GM21390 (cell line): ENCODE data around the gene PITRM1.
"Not testable (repeated sequence)": the region's sequence is repeated elsewhere in the genome, so short reads cannot be mapped to it uniquely, and the experiment has no call there.

Experiments used
- ATAC-seq: cut with Tn5 transposase; IDR thresholded peaks from one replicate; pipeline ENCODE4 v1.9.1; 2021; ENCODE audit not compliant: unreplicated experiment

PITRM1 gene, protein sequence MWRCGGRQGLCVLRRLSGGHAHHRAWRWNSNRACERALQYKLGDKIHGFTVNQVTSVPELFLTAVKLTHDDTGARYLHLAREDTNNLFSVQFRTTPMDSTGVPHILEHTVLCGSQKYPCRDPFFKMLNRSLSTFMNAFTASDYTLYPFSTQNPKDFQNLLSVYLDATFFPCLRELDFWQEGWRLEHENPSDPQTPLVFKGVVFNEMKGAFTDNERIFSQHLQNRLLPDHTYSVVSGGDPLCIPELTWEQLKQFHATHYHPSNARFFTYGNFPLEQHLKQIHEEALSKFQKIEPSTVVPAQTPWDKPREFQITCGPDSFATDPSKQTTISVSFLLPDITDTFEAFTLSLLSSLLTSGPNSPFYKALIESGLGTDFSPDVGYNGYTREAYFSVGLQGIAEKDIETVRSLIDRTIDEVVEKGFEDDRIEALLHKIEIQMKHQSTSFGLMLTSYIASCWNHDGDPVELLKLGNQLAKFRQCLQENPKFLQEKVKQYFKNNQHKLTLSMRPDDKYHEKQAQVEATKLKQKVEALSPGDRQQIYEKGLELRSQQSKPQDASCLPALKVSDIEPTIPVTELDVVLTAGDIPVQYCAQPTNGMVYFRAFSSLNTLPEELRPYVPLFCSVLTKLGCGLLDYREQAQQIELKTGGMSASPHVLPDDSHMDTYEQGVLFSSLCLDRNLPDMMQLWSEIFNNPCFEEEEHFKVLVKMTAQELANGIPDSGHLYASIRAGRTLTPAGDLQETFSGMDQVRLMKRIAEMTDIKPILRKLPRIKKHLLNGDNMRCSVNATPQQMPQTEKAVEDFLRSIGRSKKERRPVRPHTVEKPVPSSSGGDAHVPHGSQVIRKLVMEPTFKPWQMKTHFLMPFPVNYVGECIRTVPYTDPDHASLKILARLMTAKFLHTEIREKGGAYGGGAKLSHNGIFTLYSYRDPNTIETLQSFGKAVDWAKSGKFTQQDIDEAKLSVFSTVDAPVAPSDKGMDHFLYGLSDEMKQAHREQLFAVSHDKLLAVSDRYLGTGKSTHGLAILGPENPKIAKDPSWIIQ

DNA sequence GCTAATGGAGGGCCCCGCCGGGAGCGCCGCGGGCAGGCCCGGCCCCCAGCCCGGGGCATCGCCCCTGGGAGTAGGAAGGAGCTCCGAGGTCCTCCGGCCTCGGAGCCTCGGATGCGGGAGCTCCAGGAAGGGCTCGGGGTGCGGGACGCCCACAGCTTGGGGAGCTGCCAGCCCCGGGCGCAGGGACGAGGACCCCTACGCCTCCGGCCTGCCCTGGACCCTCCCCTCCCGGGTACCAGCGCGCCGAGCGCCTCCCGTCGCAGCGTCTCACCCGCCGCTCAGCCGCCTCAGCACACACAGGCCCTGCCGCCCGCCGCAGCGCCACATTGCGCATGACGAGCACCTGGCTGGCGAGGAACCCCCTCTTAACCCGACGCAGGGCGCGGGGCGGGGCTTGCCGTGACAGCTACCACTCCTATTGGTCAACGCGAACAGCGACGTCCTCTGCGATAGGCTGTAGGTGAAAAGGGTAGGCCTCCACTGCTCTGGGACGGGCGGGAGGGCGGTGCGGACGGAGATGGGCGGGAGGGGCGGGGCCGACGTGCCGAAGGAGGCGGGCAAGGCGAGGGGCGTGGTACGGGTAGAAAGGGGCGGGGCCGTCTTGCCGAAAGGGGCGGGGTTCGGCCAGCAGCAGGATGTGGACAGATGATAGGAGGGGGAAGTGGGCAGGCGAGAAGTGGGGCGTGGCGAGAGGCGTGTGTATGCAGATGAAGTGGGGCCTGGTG is at the start of gene PITRM1:
PITRM1 (minus strand) TSS at position 337 of the 725 bp plus-strand sequence; CDS start at position 327, 10 bp downstream.
- ATAC-seq = peak; percentile 93

DNA sequence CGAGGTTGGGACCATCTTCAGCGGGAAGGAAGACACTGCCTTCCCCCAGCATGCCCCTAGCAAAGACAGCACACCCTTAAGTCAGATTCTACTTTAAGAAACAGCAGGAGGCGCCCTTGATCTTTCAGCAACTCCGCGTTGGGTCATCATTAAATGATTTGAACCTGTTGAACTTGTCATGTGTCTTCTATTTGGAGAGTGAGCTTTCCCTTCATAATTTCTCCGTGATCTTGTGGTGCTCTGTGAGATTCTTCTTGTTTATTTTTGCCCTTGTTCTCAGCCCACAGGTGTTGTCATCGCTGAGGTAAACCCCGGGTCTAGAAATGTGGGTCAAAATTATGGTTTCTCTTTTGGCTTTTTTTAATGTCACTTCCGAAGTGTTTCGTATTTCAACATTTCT is 49.5 kb upstream of the PITRM1 start:
- ATAC-seq = no peak

DNA sequence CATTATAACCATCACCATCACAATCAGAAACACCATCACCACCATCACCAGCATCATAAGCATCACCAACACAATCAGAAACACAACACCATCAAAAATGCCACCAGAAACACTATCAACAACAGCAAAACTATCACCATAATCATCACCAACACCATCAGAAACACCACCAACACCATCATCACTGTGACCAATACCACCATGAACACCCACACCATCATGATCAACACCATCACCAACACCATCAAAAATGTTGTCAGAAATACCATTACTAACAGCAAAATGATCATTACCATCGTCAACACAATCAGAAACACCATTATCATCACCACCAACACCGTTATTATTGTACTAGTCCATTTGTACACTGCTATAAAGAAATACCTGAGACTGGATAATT is 49.0 kb upstream of the PITRM1 start:
- ATAC-seq = not testable (repeated sequence)

DNA sequence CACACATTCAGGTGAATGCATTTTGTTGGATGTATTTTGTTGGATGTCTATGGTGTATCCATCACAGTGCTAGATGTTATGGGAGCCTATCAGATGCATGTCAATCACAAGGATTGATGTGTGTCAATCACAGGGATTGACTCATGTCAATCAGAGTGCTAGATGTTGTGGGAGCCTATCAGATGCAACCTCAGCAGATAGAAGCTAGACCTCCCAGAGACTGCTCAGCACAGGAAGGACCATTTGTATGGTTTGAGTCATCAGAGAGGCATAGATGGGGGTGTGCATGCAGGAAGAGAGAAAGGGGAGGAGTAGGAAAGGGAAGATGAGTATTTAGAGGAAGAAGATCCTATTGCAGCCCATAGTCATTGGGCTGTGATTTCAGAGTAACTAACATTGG is 48.3 kb upstream of the PITRM1 start:
- ATAC-seq = no peak

DNA sequence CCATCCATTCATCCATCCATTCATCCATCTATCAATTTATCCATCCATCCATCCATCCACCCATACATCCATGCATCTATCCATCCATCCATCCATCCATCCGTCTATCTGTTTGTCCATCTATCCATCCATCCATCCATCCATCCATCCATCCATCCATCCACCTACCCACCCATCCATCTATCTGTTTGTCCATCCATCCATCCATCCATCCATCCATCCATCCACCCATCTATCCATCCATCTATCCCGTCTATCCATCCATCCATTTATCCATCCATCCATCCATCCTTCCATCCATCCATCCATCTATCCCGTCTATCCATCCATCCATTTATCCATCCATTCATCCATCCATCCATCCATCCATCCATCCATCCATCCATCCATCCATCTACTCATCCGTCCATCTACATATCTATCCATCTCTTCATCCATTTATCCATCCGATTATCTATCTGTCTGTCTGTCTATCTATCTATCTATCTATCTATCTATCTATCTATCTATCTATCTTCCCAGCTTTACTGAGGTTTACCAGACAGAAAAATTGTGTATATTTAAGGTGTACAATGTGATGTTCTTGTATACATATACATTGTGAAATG is 46.5 kb upstream of the PITRM1 start:
- ATAC-seq = not testable (repeated sequence)

DNA sequence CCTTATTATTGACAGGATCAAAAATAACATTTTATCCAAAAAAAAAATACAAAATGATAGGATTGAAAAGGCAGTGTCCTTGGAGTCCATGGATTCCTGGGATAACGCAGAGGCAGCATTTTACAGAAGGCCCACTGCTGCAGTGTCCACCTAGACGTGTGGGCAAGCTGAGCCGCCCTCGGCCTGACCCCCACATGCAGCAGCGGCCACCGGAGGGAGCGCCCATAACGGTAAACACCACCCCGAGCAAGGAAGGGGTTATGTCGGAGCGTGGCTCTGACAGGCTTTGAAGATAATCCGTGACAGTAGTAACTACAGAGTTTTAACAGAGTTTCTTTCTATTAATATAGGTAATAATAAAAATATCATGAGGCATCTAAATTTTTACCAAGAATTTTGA is 45.3 kb upstream of the PITRM1 start:
- no peak for ATAC-seq

DNA sequence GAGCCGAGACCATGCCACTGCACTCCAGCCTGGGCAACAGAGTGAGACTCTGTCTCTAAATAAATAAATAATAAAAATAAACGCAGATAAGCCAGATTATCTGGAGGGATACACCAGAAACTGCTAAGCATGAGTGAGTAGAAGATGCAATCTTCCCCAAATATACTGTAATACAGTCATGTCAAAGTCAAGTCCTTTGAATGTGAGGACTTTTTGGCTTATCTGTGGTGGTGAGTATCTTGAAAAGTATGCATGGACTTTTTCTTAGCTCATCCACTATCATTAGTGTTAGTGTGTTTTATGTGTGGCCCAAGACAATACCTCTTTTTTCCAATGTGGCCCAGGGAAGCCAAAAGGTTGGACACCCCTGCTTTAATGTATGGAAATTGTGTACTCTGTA is 44.7 kb upstream of the PITRM1 start:
- no peak for ATAC-seq

DNA sequence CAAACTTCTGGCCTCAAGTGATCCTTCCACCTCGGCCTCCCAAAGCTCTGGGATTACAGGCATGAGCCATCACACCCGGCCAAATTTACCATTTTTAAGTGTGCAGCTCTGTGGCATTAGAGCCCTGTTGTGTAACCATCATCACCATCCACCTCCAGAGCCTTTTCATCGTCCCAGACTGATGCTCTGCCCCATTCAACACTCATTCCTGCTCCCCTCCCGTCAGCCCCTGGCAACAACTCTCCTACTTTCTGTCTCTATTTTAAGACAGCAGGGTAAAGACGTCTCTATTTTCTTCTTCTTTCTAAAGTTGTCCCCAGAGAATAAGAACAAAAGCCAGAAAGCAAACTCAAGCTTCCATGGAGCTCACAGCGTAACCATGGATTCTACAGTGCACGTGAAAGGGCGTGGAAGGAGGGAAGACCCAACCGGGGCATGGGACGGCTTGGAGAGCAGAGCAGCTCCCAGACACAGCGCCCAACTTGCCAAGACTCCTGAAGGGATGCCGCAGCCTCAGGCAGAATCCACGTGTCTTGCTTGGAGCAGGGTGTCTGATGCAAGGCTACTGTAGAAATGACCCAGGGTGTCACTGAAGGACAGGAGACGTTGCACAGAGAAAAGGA is 42.7 kb upstream of the PITRM1 start:
- ATAC-seq = no peak

DNA sequence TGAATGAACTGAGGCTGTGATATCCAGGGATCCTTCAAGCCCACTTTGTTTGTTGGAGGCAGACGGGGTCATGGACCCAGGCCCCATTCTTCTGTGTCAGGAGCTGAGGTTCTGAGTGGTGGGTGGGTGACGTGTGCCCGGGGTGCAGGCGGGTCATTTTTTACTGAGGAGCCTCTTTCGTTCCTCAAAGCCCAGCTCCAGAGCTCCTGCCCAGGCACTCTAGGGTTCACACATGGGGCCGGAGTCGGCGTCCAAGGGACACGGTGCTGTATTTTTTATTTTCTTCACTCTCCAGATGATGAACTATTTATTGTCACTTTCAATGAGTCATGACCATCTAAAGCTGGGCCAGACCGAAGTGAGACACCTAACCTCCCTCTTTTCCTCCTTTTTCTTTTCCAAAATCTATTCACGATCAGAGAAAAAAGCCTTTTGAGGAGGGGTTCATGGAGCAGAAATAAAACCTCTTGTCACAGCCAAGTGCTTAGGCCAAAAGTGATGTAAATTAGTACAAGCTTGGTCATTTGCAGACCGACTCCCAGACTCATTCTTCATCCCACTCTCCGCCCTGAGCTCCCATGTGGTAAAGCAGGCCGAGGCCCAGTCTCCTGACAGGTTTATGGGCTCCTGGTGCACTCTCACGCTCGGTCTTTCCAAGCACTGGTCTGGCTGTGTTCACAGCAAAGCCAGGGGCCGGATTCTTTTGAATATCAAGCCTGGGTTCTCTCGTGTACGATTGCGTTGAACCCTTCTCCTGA is 41.4 kb upstream of the PITRM1 start:
- ATAC-seq = no peak

DNA sequence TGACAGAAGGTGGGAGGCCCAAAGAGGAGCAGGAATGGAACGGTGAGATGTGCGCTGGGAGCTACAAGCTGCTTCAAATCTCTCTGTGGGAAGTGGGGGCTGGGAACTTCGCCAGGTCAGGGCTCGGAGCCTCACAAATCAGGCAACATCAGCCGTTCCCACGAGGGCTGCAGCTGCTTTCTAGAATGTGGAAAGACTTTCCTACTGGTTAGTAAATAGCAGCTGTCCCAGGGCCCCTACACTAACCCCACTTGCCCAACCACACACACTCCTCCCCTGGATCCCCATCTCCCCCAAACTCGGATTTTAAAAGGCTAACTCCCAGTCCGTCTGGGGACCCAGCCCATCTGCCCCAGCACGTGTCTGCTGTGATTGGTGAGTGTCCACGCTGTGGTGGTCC is 40.6 kb upstream of the PITRM1 start:
- no peak for ATAC-seq

DNA sequence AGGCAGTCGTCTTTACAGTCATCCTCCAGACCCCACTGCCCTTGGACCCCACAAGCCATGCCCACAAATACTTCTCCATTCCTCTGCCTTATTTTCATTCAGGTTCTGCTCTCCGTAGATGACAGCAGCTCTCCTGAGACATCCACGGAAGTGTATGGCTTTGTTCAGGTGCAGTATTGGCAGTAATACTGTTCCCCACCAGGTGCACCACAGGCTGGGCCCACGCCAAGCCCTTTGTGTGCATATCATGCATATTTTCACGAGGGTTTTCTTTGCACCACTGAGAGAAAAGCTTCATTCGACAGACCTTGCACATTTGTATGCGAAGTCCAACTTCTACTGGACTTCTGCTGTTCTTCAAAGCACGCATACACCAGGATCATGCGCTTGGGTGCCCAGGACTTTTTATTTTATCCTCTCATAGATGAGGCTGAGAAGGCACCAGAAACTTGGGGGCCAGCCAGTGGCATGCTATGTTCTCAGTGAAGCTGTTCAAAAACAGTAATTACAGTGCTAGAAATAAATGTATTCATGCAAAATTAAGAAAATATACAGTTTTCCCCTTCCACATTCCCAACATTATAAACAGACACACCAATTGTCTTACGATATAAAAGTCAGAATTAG is 37.8 kb upstream of the PITRM1 start:
- no peak for ATAC-seq

DNA sequence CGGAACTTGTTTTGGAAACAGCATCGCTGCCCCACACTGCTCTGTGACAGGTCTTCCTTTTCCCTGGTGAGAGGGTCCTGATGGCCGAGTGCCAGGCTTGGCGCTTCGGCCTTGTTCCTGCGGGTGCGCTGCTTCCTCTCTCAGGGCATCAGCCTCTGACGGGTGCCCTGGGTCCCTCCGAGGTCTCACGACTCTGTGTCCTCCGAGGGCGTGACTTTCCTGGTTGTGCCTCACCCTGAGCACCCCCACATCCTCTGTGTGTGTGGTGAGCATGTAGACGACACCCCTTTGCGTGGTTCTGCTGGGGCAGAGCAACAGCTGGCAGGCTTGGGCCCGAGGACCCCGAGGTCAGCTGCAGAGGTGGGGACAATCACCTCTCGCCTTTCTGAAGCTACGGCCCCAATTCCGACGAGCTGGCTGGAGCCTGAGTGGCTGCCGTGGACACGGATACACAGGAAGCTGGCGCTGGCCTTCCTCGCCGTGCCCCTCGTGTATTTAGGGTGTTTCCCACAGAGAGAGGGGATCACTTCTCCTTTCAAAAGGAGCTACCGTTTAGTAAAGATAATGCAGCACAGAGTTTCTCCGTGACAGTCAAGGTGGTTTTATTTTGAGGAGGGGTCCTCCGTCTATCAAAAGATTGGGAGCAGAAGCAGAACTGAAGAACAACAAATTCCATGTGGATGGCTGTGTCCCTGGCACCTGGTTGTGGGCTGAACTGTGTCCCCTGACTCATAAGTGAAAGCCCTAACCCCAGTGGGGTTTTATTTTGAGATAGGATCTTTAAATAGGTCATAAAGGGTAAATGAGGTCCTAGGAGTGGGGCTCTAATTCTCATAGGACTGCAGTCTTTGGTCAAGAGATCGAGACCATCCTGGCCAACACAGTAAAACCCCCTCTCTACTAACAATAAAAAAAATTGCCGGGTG is 36.2 kb upstream of the PITRM1 start:
- ATAC-seq = no peak

DNA sequence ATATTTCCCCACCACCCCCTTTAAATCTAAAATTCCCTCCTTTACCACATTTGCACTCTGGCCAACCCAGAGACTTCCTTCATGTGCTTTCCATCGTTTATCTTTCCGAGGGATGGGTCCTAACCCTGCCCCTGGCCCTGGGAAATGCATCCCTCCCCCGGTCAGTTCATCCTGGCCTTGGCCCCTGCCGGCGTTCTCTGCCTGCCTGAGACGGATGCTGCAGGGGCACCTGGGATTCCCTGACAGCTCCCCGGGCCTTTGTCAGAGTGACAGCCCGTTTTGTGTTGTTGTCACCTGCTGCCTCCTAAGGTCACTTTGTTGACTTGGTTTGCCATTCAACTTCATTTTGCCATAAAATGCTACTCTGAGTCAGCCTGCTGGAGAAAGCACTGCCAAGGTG is 34.8 kb upstream of the PITRM1 start:
- no peak for ATAC-seq

DNA sequence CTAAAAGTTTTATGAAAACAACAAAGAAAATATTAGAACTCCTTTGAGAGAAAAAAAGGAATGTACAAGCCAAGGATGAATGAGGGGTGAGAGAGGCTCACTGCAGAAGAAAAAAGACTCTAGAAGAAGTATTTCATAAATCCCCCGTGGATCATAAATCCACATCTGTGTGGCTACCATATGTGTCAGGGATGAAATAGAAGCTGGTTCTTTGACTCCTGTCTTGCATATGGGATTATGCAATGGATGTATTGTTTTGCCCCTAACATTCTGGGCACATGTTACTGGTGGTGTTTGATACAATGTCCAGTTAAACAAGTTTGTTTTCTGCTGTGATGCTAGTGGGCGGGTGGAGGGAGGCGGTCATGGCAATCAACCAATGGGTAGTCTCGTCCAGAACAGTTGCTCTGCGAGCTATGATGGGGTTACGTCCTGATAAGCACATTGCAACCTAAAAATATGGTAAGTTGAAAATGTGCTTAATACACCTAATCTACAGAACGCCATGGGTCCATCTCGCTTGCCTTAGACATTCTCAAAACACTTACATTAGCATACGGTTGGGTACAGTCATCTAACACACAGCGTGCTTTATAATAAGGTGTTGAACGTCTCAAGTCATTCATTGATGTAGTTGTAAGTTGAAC is 34.1 kb upstream of the PITRM1 start:
- no peak for ATAC-seq

DNA sequence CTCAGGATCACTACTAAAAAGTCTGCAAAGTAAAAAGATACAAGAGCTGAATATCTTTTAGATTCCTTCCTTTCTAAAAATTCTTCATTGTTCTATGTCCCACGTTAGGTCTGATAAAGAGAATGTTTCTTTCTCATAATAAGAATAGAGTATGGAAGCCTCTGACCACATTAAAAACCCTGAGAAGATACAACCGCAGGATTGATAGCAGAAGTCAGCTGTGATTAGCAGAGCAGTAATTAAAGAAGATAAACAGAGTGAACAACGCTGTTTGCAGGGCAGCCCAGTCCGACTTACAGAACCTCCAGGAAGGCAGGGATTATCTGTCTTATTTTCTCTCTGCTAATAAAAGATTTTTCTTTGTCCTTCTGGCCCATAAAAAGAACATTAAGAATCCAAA is 31.4 kb upstream of the PITRM1 start:
- no peak for ATAC-seq

DNA sequence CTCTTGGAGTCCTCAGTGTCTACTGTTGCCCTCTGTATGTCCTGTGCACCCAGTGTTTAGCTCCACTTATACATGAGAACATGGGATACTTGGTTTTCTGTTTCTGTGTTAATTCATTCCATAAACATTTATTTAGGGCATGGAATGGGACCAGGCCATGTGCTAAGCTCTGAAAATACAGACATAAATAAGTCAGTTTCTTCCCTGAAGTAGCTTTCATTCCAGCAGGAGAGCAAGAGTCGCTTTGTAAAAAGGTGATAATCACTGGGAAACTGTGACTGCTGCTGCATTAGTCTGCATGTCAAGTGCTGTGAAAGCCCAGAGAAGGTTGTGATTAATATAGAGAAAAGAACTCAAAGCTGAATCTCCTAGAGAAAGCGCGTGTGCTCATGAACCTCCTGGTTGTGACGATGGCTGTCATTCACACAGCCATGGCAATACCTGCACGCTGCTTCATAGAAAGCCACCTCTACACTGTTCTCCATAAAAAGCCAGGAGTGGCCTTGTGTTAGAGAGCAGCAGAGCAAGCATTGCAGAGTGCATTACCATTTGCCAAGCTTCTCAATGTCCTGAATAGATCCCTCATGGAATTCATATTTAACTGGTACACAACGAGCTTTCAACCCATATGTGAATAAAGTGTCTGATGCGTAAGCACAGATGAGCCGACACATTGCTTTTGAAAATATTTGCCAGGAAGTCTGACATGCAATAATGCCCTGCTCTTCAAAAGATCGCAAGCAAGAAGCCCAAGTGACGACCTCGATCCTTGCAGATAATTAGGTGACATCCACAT is 30.6 kb upstream of the PITRM1 start:
- ATAC-seq = no peak

DNA sequence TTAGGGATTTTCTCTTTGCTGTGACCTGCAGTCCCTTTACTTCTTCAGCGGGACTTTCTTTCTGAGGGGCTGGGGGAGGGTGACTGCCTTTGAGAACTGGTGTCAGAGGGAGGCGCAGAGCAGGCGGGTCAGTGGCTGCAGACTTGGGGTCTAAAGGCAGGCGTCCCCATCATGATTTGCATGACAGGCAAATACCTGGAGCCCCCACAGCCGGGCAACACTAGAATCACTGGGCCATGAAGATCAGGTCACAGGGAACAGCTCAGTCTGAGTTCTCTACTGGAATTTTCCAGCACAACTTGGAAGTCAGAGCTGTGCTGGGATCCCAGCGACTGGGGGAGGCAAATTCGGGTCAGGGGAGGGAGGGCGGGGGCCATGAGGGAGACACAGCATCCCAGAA is 29.2 kb upstream of the PITRM1 start:
- no peak for ATAC-seq
